Endodermal cell (in vitro differentiated cells): Measurements from ENCODE around the gene TAB2. TPM values are rescaled to one million over a fixed set of nuclear protein-coding genes. Genes with fewer than 3 reads are reported as not detected.

ENCODE experiments used
- DNase-seq: peaks from one replicate; pipeline ENCODE4 v3.0.0-alpha.2; 2017
- H3K27ac ChIP-seq: 2 replicates; pipeline ENCODE4 v1.5.1; 2013; ENCODE audit warnings: mild to moderate bottlenecking, low read depth, low read length, moderate library complexity
- H3K27me3 ChIP-seq: 2 replicates; pipeline ENCODE4 v1.6.1; 2013; ENCODE audit warnings: mild to moderate bottlenecking, low read length, moderate library complexity; ENCODE audit not compliant: insufficient read depth, control insufficient read depth, poor library complexity, severe bottlenecking
- H3K36me3 ChIP-seq: 2 replicates; pipeline ENCODE4 v1.7.0; 2013; ENCODE audit warnings: mild to moderate bottlenecking, low read length, moderate library complexity; ENCODE audit not compliant: control insufficient read depth, insufficient read depth
- H3K4me1 ChIP-seq: one replicate; pipeline ENCODE4 v1.7.0; 2013; ENCODE audit warnings: low read length; ENCODE audit not compliant: control insufficient read depth, insufficient read depth
- H3K4me3 ChIP-seq: 2 replicates; pipeline ENCODE4 v1.5.1; 2013; ENCODE audit warnings: mild to moderate bottlenecking, low read length, moderate library complexity
- H3K9ac ChIP-seq: 2 replicates; pipeline ENCODE4 v1.6.1; 2013; ENCODE audit warnings: mild to moderate bottlenecking, low read length, moderate library complexity; ENCODE audit not compliant: poor library complexity, severe bottlenecking; ENCODE audit errors: extremely low read depth
- H3K9me3 ChIP-seq: 2 replicates; pipeline ENCODE4 v1.6.1; 2013; ENCODE audit warnings: mild to moderate bottlenecking, low read length, moderate library complexity; ENCODE audit not compliant: control insufficient read depth
- H3K27ac Mint-ChIP-seq: 2 replicates; pipeline ENCODE4 v1.8.0; 2020; ENCODE audit warnings: mixed read lengths
- H3K27me3 Mint-ChIP-seq: 2 replicates; pipeline ENCODE4 v1.8.0; 2021; ENCODE audit warnings: mild to moderate bottlenecking, mixed read lengths; ENCODE audit not compliant: insufficient read depth
- H3K36me3 Mint-ChIP-seq: 2 replicates; pipeline ENCODE4 v1.8.0; 2020; ENCODE audit warnings: low read depth, mixed read lengths
- H3K4me1 Mint-ChIP-seq: 2 replicates; pipeline ENCODE4 v1.8.0; 2020; ENCODE audit warnings: mixed read lengths
- H3K4me3 Mint-ChIP-seq: 2 replicates; pipeline ENCODE4 v1.8.0; 2020; ENCODE audit warnings: mild to moderate bottlenecking, moderate library complexity, mixed read lengths
- H3K9me3 Mint-ChIP-seq: 2 replicates; pipeline ENCODE4 v1.8.0; 2020; ENCODE audit warnings: mild to moderate bottlenecking, mixed read lengths
- WGBS, 2 experiments: methylation state at CpG; one replicate each; pipeline versions ENCODE4 v1.1.5 to v1.1.7; 2013; ENCODE audit warnings: missing lambda C conversion rate in 2 of 2, mixed read lengths in 1 of 2; ENCODE audit not compliant: insufficient coverage in 1 of 2, insufficient read length in 1 of 2; 5-methylcytosine and 5-hydroxymethylcytosine counted together
- total RNA-seq, 2 donors: library from RNA; stranded (reverse); fragmentation: NEBNext Ultra II Directional in 1 of 2; extraction: Animal tissue kit (Norgen Biotek cat#: 25700) in 1 of 2; gene quantifications; 2 replicates in 1 of 2; 3 replicates in 1 of 2; pipeline ENCODE4 v1.2.1, GENCODE V29; 2021
- TF ChIP-seq, protein P1 (sequence below): fragments of 200-600 bp; sonication (generic); conservative IDR thresholded peaks from 2 replicates; pipeline ENCODE4 v1.5.0; 2021; ENCODE audit warnings: antibody characterized with exemption, mild to moderate bottlenecking

TAB2 gene
- total RNA-seq, 2 donors from 2014 or later = 51.1 to 54.8 TPM

DNA sequence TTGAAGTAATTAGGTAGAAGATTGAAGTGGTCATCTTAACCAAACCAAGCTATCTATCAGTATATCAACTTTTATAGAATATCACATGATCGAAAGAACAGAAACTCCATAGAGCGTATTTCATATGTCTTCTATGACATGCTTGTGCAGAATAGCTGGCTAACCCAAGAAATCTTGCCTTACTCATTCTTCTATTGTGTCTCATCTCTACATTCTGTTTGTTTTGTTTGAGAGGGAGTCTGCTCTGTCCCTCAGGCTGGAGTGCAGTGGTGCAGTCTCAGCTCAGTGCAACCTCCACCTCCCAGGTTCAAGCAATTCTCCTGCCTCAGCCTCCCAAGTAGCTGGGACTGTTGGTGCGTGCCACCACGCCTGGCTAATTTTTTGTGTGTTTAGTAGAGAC is 10.6 kb downstream of the TAB2 start:
- H3K27me3 ChIP-seq = no peaks in the 10 kb centered on the region
- H3K9me3 ChIP-seq = no peaks in the 10 kb centered on the region
- no peak overlapping the region for H3K27ac Mint-ChIP-seq
- no peak for DNase-seq
- no peak overlapping the region for H3K9ac ChIP-seq
- H3K27me3 Mint-ChIP-seq = no peaks in the 10 kb centered on the region
- TF ChIP-seq, protein P1, sequence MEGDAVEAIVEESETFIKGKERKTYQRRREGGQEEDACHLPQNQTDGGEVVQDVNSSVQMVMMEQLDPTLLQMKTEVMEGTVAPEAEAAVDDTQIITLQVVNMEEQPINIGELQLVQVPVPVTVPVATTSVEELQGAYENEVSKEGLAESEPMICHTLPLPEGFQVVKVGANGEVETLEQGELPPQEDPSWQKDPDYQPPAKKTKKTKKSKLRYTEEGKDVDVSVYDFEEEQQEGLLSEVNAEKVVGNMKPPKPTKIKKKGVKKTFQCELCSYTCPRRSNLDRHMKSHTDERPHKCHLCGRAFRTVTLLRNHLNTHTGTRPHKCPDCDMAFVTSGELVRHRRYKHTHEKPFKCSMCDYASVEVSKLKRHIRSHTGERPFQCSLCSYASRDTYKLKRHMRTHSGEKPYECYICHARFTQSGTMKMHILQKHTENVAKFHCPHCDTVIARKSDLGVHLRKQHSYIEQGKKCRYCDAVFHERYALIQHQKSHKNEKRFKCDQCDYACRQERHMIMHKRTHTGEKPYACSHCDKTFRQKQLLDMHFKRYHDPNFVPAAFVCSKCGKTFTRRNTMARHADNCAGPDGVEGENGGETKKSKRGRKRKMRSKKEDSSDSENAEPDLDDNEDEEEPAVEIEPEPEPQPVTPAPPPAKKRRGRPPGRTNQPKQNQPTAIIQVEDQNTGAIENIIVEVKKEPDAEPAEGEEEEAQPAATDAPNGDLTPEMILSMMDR = no peak
- no peak overlapping the region for H3K4me3 ChIP-seq
- no peak overlapping the region for H3K27ac ChIP-seq
- no peak overlapping the region for H3K4me3 Mint-ChIP-seq
- no peaks in the 10 kb centered on the region for H3K36me3 Mint-ChIP-seq
- peaks cover 64% of the 10 kb centered on the region for H3K4me1 Mint-ChIP-seq
- WGBS, 2 experiments = 83 to 99% methylated on average over 4 of the region's 4 CpGs
- no peaks in the 10 kb centered on the region for H3K9me3 Mint-ChIP-seq
- peaks cover 6% of the 10 kb centered on the region for H3K36me3 ChIP-seq
- H3K4me1 ChIP-seq = peaks cover 2% of the 10 kb centered on the region

DNA sequence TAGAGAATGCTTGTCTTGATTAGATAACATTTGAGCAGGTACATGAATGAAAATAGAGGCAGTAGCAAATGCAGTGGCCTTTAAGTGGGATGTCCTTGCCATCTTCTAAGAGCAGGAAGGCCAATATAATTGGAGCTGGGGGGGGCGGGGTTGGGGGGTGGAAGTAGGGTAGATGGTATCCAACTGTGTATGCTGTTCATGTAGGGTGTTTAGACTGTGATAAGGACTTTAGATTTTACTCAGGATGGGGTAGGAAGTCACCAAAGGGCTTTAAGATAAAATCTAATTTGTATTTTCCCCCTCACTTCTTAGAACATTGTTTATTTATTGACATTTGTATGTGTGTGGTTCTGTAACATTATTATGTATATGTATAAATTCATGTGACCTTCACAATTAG is 12.0 kb downstream of the TAB2 start:
- Mint-ChIP-seq H3K27ac (no peak overlapping the region), H3K4me1 (peaks cover 60% of the 10 kb centered on the region), H3K4me3 (no peak overlapping the region), H3K27me3 (no peaks in the 10 kb centered on the region), H3K9me3 (no peaks in the 10 kb centered on the region), H3K36me3 (no peaks in the 10 kb centered on the region)
- DNase-seq = no peak
- no peak overlapping the region for H3K9ac ChIP-seq
- 46% methylated on average over 1 of the region's 1 CpG; no CpG with 5 or more reads in 1 of the 2 experiments for WGBS, 2 experiments
- no peak overlapping the region for H3K4me3 ChIP-seq
- TF ChIP-seq, protein P1 = no peak
- H3K4me1 ChIP-seq = peaks cover 2% of the 10 kb centered on the region
- H3K9me3 ChIP-seq = no peaks in the 10 kb centered on the region
- no peaks in the 10 kb centered on the region for H3K27me3 ChIP-seq
- H3K36me3 ChIP-seq = peaks cover 6% of the 10 kb centered on the region
- no peak overlapping the region for H3K27ac ChIP-seq

DNA sequence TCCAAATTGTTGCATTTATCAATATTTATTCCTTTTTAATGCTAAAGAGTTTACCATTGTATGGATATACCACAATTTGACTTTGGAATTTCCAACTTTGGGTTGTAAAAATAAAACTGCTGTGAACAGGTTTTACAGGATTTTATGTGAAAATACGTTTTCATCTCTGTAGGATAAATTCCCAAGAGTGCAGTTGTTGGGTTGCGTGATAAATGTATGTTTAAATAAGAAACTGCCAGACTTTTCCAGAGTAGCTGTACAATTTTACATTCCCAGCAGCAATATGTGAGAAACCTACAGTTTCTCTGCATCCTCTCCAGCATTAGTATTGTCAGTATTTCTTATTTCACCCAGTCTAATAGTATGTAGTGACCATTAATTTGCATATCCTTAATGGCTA is 12.6 kb downstream of the TAB2 start:
- no peak for DNase-seq
- Histone ChIP-seq H3K9ac (no peak overlapping the region), H3K36me3 (peaks cover 6% of the 10 kb centered on the region), H3K27ac (no peak overlapping the region), H3K4me3 (no peak overlapping the region), H3K9me3 (no peaks in the 10 kb centered on the region), H3K27me3 (no peaks in the 10 kb centered on the region), H3K4me1 (peaks cover 2% of the 10 kb centered on the region)
- 80 to 87% methylated on average over 2 of the region's 2 CpGs for WGBS, 2 experiments
- Mint-ChIP-seq H3K9me3 (no peaks in the 10 kb centered on the region), H3K27me3 (no peaks in the 10 kb centered on the region), H3K27ac (no peak overlapping the region), H3K4me3 (no peak overlapping the region), H3K36me3 (no peaks in the 10 kb centered on the region), H3K4me1 (peaks cover 64% of the 10 kb centered on the region)
- TF ChIP-seq, protein P1 = no peak
